ENCODE measurements around the gene LSAMP.

Gene LSAMP

GRCh38 chr3:116449546-116450350, 4.5 kb upstream of the LSAMP start:
- no peak overlapping the region for H3K4me3 ChIP-seq (ENCODE audit: low read length)

GRCh38 chr3:116445990-116446389, 703 bp upstream of the LSAMP start:
- no peaks in the 10 kb centered on the region for H3K36me3 ChIP-seq (ENCODE audit: control insufficient read depth, insufficient read depth, low read length)
- no peaks in the 10 kb centered on the region for H3K27me3 ChIP-seq (ENCODE audit: control insufficient read depth, insufficient read depth, low read length)
- H3K4me3 ChIP-seq (ENCODE audit: low read length): no peak overlapping the region
- no peaks in the 10 kb centered on the region for H3K9me3 ChIP-seq (ENCODE audit: control insufficient read depth, low read length)
- no peaks in the 10 kb centered on the region for H3K4me1 ChIP-seq (ENCODE audit: control insufficient read depth, insufficient read depth, low read length)
- no peak overlapping the region for H3K9ac ChIP-seq (ENCODE audit: low read length)

More at GRCh38 chr3:116449546-116450350, 4.5 kb upstream of the LSAMP start:
- no peaks in the 10 kb centered on the region for H3K27me3 ChIP-seq (ENCODE audit: control insufficient read depth, insufficient read depth, low read length)
- H3K9me3 ChIP-seq (ENCODE audit: control insufficient read depth, low read length): no peaks in the 10 kb centered on the region
- no peaks in the 10 kb centered on the region for H3K4me1 ChIP-seq (ENCODE audit: control insufficient read depth, insufficient read depth, low read length)
- H3K9ac ChIP-seq (ENCODE audit: low read length): no peak overlapping the region
- H3K36me3 ChIP-seq (ENCODE audit: control insufficient read depth, insufficient read depth, low read length): no peaks in the 10 kb centered on the region

GRCh38 chr3:116444819-116445310, 422 bp downstream of the LSAMP start:
- Histone ChIP-seq H3K9ac (ENCODE audit: low read length) (peak overlapping the region; percentile 56), H3K9me3 (ENCODE audit: control insufficient read depth, low read length) (no peaks in the 10 kb centered on the region), H3K36me3 (ENCODE audit: control insufficient read depth, insufficient read depth, low read length) (no peaks in the 10 kb centered on the region), H3K27me3 (ENCODE audit: control insufficient read depth, insufficient read depth, low read length) (no peaks in the 10 kb centered on the region), H3K4me1 (ENCODE audit: control insufficient read depth, insufficient read depth, low read length) (no peaks in the 10 kb centered on the region), H3K4me3 (ENCODE audit: low read length) (peak overlapping the region; percentile 2)

GRCh38 chr3:116444115-116444747, 1.1 kb downstream of the LSAMP start:
- Histone ChIP-seq H3K4me3 (ENCODE audit: low read length) (peak overlapping the region; percentile 2), H3K9ac (ENCODE audit: low read length) (peak overlapping the region; percentile 56), H3K4me1 (ENCODE audit: control insufficient read depth, insufficient read depth, low read length) (no peaks in the 10 kb centered on the region), H3K36me3 (ENCODE audit: control insufficient read depth, insufficient read depth, low read length) (no peaks in the 10 kb centered on the region), H3K27me3 (ENCODE audit: control insufficient read depth, insufficient read depth, low read length) (no peaks in the 10 kb centered on the region), H3K9me3 (ENCODE audit: control insufficient read depth, low read length) (no peaks in the 10 kb centered on the region)

- no peaks in the 10 kb centered on the region for H3K9me3 ChIP-seq (ENCODE audit: control insufficient read depth, low read length)
- no peaks in the 10 kb centered on the region for H3K4me1 ChIP-seq (ENCODE audit: control insufficient read depth, insufficient read depth, low read length)
- H3K4me3 ChIP-seq (ENCODE audit: low read length): no peak overlapping the region
- no peaks in the 10 kb centered on the region for H3K27me3 ChIP-seq (ENCODE audit: control insufficient read depth, insufficient read depth, low read length)
- no peaks in the 10 kb centered on the region for H3K36me3 ChIP-seq (ENCODE audit: control insufficient read depth, insufficient read depth, low read length)
- no peak overlapping the region for H3K9ac ChIP-seq (ENCODE audit: low read length)
These were observed 2.1 kb downstream of the LSAMP start for GRCh38 chr3:116443191-116443661.

- Histone ChIP-seq H3K9me3 (ENCODE audit: control insufficient read depth, low read length) (no peaks in the 10 kb centered on the region), H3K9ac (ENCODE audit: low read length) (no peak overlapping the region), H3K4me1 (ENCODE audit: control insufficient read depth, insufficient read depth, low read length) (no peaks in the 10 kb centered on the region), H3K4me3 (ENCODE audit: low read length) (no peak overlapping the region), H3K36me3 (ENCODE audit: control insufficient read depth, insufficient read depth, low read length) (no peaks in the 10 kb centered on the region), H3K27me3 (ENCODE audit: control insufficient read depth, insufficient read depth, low read length) (no peaks in the 10 kb centered on the region)
These were observed 2.8 kb downstream of the LSAMP start for GRCh38 chr3:116442331-116443021.

- Histone ChIP-seq H3K9ac (ENCODE audit: low read length) (no peak overlapping the region), H3K4me1 (ENCODE audit: control insufficient read depth, insufficient read depth, low read length) (no peaks in the 10 kb centered on the region), H3K9me3 (ENCODE audit: control insufficient read depth, low read length) (no peaks in the 10 kb centered on the region), H3K36me3 (ENCODE audit: control insufficient read depth, insufficient read depth, low read length) (no peaks in the 10 kb centered on the region), H3K4me3 (ENCODE audit: low read length) (no peak overlapping the region), H3K27me3 (ENCODE audit: control insufficient read depth, insufficient read depth, low read length) (no peaks in the 10 kb centered on the region)
These were observed 3.6 kb downstream of the LSAMP start for GRCh38 chr3:116441652-116442051.

GRCh38 chr3:116440196-116440595, 5.1 kb downstream of the LSAMP start:
- no peak overlapping the region for H3K9ac ChIP-seq (ENCODE audit: low read length)

GRCh38 chr3:116433552-116433951, 11.7 kb downstream of the LSAMP start:
- Histone ChIP-seq H3K27me3 (ENCODE audit: control insufficient read depth, insufficient read depth, low read length) (no peaks in the 10 kb centered on the region), H3K36me3 (ENCODE audit: control insufficient read depth, insufficient read depth, low read length) (no peaks in the 10 kb centered on the region), H3K9me3 (ENCODE audit: control insufficient read depth, low read length) (no peaks in the 10 kb centered on the region), H3K9ac (ENCODE audit: low read length) (no peak overlapping the region), H3K4me1 (ENCODE audit: control insufficient read depth, insufficient read depth, low read length) (no peaks in the 10 kb centered on the region), H3K4me3 (ENCODE audit: low read length) (no peak overlapping the region)

More at GRCh38 chr3:116440196-116440595, 5.1 kb downstream of the LSAMP start:
- Histone ChIP-seq H3K4me3 (ENCODE audit: low read length) (no peak overlapping the region), H3K9me3 (ENCODE audit: control insufficient read depth, low read length) (no peaks in the 10 kb centered on the region), H3K36me3 (ENCODE audit: control insufficient read depth, insufficient read depth, low read length) (no peaks in the 10 kb centered on the region), H3K27me3 (ENCODE audit: control insufficient read depth, insufficient read depth, low read length) (no peaks in the 10 kb centered on the region), H3K4me1 (ENCODE audit: control insufficient read depth, insufficient read depth, low read length) (no peaks in the 10 kb centered on the region)

GRCh38 chr3:116432795-116433194, 12.5 kb downstream of the LSAMP start:
- Histone ChIP-seq H3K4me3 (ENCODE audit: low read length) (no peak overlapping the region), H3K36me3 (ENCODE audit: control insufficient read depth, insufficient read depth, low read length) (no peaks in the 10 kb centered on the region), H3K4me1 (ENCODE audit: control insufficient read depth, insufficient read depth, low read length) (no peaks in the 10 kb centered on the region), H3K9ac (ENCODE audit: low read length) (no peak overlapping the region), H3K27me3 (ENCODE audit: control insufficient read depth, insufficient read depth, low read length) (no peaks in the 10 kb centered on the region), H3K9me3 (ENCODE audit: control insufficient read depth, low read length) (no peaks in the 10 kb centered on the region)

- Histone ChIP-seq H3K9me3 (ENCODE audit: control insufficient read depth, low read length) (no peaks in the 10 kb centered on the region), H3K36me3 (ENCODE audit: control insufficient read depth, insufficient read depth, low read length) (no peaks in the 10 kb centered on the region), H3K4me3 (ENCODE audit: low read length) (no peak overlapping the region), H3K27me3 (ENCODE audit: control insufficient read depth, insufficient read depth, low read length) (no peaks in the 10 kb centered on the region), H3K4me1 (ENCODE audit: control insufficient read depth, insufficient read depth, low read length) (peaks cover 2% of the 10 kb centered on the region), H3K9ac (ENCODE audit: low read length) (no peak overlapping the region)
These were observed 15.6 kb downstream of the LSAMP start for GRCh38 chr3:116429479-116430269.
